Activated B cell treated with CpG ODN at 0.5 μM for 24 hours (primary cell): ENCODE measurements around the gene PCDH9. TPM values are rescaled to one million over a fixed set of nuclear protein-coding genes. Genes with fewer than 3 reads are reported as not detected.

Experiments used
- ATAC-seq: fragments of 200-7000 bp; cut with Tn5 transposase; one replicate; pipeline ENCODE4 v1.10.0; 2021; ENCODE audit warnings: low read depth, mild to moderate bottlenecking, moderate library complexity
- CTCF ChIA-PET: fragments of 350-600 bp; sonication (Branson Sonifier 250); formaldehyde crosslinking; loops from one replicate; lab custom pipeline; 2021; ENCODE audit warnings: antibody characterized with exemption; lab: Charles Lee
- POLR2A ChIA-PET: fragments of 350-600 bp; sonication (Branson Sonifier 250); formaldehyde crosslinking; loops from one replicate; lab custom pipeline; 2021; ENCODE audit warnings: antibody characterized with exemption; lab: Charles Lee
- DNase-seq: peaks from one replicate; pipeline ENCODE4 v3.0.0; 2022
- H3K27ac Mint-ChIP-seq: one replicate; pipeline ENCODE4 v1.8.0; 2020; ENCODE audit warnings: mixed read lengths
- H3K27me3 Mint-ChIP-seq: one replicate; pipeline ENCODE4 v1.8.0; 2021; ENCODE audit warnings: mixed read lengths
- H3K36me3 Mint-ChIP-seq: one replicate; pipeline ENCODE4 v1.8.0; 2021; ENCODE audit warnings: low read depth, mixed read lengths
- H3K4me1 Mint-ChIP-seq: one replicate; pipeline ENCODE4 v1.8.0; 2021; ENCODE audit warnings: mixed read lengths
- H3K4me3 Mint-ChIP-seq: one replicate; pipeline ENCODE4 v1.8.0; 2020; ENCODE audit warnings: mild to moderate bottlenecking, mixed read lengths
- H3K9me3 Mint-ChIP-seq: one replicate; pipeline ENCODE4 v1.8.0; 2020; ENCODE audit warnings: mixed read lengths
- CTCF ChIP-seq: fragments of 200-600 bp; IDR thresholded peaks from one replicate; pipeline ENCODE4 v1.8.0; 2022; ENCODE audit warnings: antibody characterized with exemption, mild to moderate bottlenecking
- intact Hi-C: fragments of 100-400 bp; cut with micrococcal nuclease; formaldehyde crosslinking; loops from one replicate; pipeline ENCODE4 v1.15.1; 2024
- total RNA-seq: library from RNA; stranded (reverse); gene quantifications from 2 replicates; pipeline ENCODE4 v1.2.3, GENCODE V29; 2022

PCDH9 gene
- total RNA-seq, 1 donor from 2014 or later, result 6.4 TPM

GRCh38 chr13:66446413-66446812 lies 783.7 kb downstream of the PCDH9 start:
- no peak for TF ChIP-seq CTCF

GRCh38 chr13:66443926-66444325 lies 786.2 kb downstream of the PCDH9 start:
- DNase-seq (no peak), ATAC-seq (no peak)
- Mint-ChIP-seq H3K4me3 (no peak overlapping the region), H3K4me1 (no peaks in the 10 kb centered on the region), H3K36me3 (no peaks in the 10 kb centered on the region), H3K27me3 (no peaks in the 10 kb centered on the region), H3K9me3 (no peaks in the 10 kb centered on the region), H3K27ac (no peak overlapping the region)
- ChIA-PET CTCF (no interaction called here), POLR2A (no interaction called here)
- intact Hi-C loops, result no loop called here
- TF ChIP-seq CTCF, result no peak

More at GRCh38 chr13:66446413-66446812, 783.7 kb downstream of the PCDH9 start:
- CTCF ChIA-PET, result no interaction called here
- no peak for DNase-seq
- Mint-ChIP-seq H3K27me3 (no peaks in the 10 kb centered on the region), H3K36me3 (no peaks in the 10 kb centered on the region), H3K9me3 (no peaks in the 10 kb centered on the region), H3K4me3 (no peak overlapping the region), H3K4me1 (no peaks in the 10 kb centered on the region), H3K27ac (no peak overlapping the region)
- no peak for ATAC-seq
- intact Hi-C loops, result no loop called here
- POLR2A ChIA-PET, result no interaction called here

DNA sequence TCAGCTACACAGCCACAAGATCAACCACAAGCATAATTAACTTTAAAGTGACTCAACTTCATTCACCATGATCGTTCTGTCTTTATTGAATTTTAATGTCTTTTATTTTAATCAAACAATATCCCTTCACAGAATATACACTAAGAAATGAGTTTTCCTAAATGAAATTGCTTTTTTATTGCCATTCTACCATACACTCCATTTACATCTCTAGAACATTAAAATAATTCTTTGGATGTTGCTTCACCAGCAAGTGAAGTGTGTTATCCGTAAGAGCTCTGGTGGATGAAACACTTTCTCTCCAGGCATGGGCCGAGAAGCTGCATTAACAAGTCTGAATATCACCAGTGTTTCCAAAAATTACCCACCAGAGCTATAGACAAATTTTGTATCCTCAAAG lies 789.2 kb downstream of the PCDH9 start:
- CTCF ChIA-PET, result no interaction called here
- POLR2A ChIA-PET, result no interaction called here
- TF ChIP-seq CTCF, result no peak
- H3K36me3 Mint-ChIP-seq, result no peaks in the 10 kb centered on the region
- DNase-seq (no peak), ATAC-seq (no peak)
- H3K4me3 Mint-ChIP-seq, result no peak overlapping the region
- no peaks in the 10 kb centered on the region for H3K27me3 Mint-ChIP-seq
- no peaks in the 10 kb centered on the region for H3K4me1 Mint-ChIP-seq
- no peak overlapping the region for H3K27ac Mint-ChIP-seq
- intact Hi-C loops, result no loop called here
- no peaks in the 10 kb centered on the region for H3K9me3 Mint-ChIP-seq

GRCh38 chr13:66430728-66431127 lies 799.4 kb downstream of the PCDH9 start:
- H3K4me1 Mint-ChIP-seq, result no peaks in the 10 kb centered on the region
- DNase-seq (no peak), ATAC-seq (no peak)
- ChIA-PET POLR2A (no interaction called here), CTCF (no interaction called here)
- no peak overlapping the region for H3K27ac Mint-ChIP-seq
- no peaks in the 10 kb centered on the region for H3K9me3 Mint-ChIP-seq
- no peak for TF ChIP-seq CTCF
- intact Hi-C loops, result no loop called here
- H3K27me3 Mint-ChIP-seq, result no peaks in the 10 kb centered on the region
- H3K4me3 Mint-ChIP-seq, result no peak overlapping the region
- H3K36me3 Mint-ChIP-seq, result no peaks in the 10 kb centered on the region

DNA sequence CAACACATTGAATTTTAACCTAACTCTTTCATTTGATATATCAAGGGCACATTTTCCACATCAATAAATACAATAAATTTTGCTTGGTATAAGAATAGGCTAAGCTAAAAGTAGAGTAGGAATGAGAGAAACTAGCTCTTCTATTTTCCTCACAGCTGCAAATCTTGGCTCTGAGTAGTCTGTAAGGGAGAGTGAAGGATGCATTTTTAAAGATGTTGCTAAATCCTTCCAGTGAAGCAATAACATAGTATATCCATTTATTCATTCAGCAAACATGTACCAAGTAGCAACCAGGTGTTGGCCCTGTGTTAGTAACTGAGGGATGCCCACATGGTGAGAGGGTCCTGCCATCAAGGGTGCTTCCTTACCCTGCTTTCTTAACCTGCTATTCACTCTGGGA lies 799.9 kb downstream of the PCDH9 start:
- ChIA-PET POLR2A (no interaction called here), CTCF (no interaction called here)
- Mint-ChIP-seq H3K4me3 (no peak overlapping the region), H3K27me3 (no peaks in the 10 kb centered on the region), H3K4me1 (no peaks in the 10 kb centered on the region), H3K9me3 (no peaks in the 10 kb centered on the region), H3K36me3 (no peaks in the 10 kb centered on the region), H3K27ac (no peak overlapping the region)
- ATAC-seq (no peak), DNase-seq (no peak)
- no peak for TF ChIP-seq CTCF
- intact Hi-C loops, result no loop called here
